GM19238 (cell line): Measurements from ENCODE around the gene CNTFR.
"Not testable (repeated sequence)": the region's sequence is repeated elsewhere in the genome, so short reads cannot be mapped to it uniquely, and the experiment has no call there.

ENCODE experiments used
- DNase-seq: peaks from one replicate; pipeline ENCODE4 v3.0.0; 2011; ENCODE audit warnings: low spot score; ENCODE audit not compliant: insufficient read length

The CNTFR gene

GRCh38 chr9:34589636-34590380, at the start of gene CNTFR:
Gene CNTFR, minus strand, starts transcription at chr9:34589724. Its CDS starts 20,743 bp downstream, at chr9:34568981.
- DNase-seq, result no peak

GRCh38 chr9:34639322-34639721, 49.8 kb upstream of the CNTFR start:
- DNase-seq, result not testable (repeated sequence)

GRCh38 chr9:34638138-34638445, 48.6 kb upstream of the CNTFR start:
- no peak for DNase-seq

GRCh38 chr9:34637356-34638137, 48.0 kb upstream of the CNTFR start, which contains the start of gene SIGMAR1:
Gene SIGMAR1, minus strand, starts transcription at chr9:34637787. Its CDS starts 90 bp downstream, at chr9:34637697.
- DNase-seq, result peak; percentile 88

- DNase-seq, result no peak
Measured at GRCh38 chr9:34636791-34637355, 47.3 kb upstream of the CNTFR start.

- DNase-seq, result no peak
Measured at GRCh38 chr9:34635556-34635955, 46.0 kb upstream of the CNTFR start.

- no peak for DNase-seq
Measured at GRCh38 chr9:34634551-34635248, 45.2 kb upstream of the CNTFR start.

GRCh38 chr9:34633851-34634550, 44.5 kb upstream of the CNTFR start:
- peak; percentile 79 for DNase-seq

- DNase-seq, result no peak
Measured at GRCh38 chr9:34633166-34633565, 43.6 kb upstream of the CNTFR start.

- DNase-seq, result no peak
Measured at GRCh38 chr9:34630402-34631154, 41.1 kb upstream of the CNTFR start.

GRCh38 chr9:34629491-34629808, 39.9 kb upstream of the CNTFR start:
- no peak for DNase-seq

- DNase-seq, result no peak
Measured at GRCh38 chr9:34628656-34629490, 39.3 kb upstream of the CNTFR start, which contains the start of gene ARID3C. Gene ARID3C, minus strand, starts transcription at chr9:34629066. Its CDS starts 1,052 bp downstream, at chr9:34628014.

- DNase-seq, result no peak
Measured at GRCh38 chr9:34627716-34628655, 38.5 kb upstream of the CNTFR start.

GRCh38 chr9:34625186-34625486, 35.6 kb upstream of the CNTFR start:
- no peak for DNase-seq

- no peak for DNase-seq
Measured at GRCh38 chr9:34624475-34625185, 35.1 kb upstream of the CNTFR start.

- DNase-seq, result no peak
Measured at GRCh38 chr9:34623374-34624235, 34.1 kb upstream of the CNTFR start.
